Measurements from ENCODE around the gene CISD1. TPM values are rescaled to one million over a fixed set of nuclear protein-coding genes. Genes with fewer than 3 reads are reported as not detected.

The CISD1 gene
- total RNA-seq = 10 to 100 TPM; 13.8 to 30.0 TPM

GRCh38 chr10:58268946-58269781 is at the start of gene CISD1:
Gene CISD1 (plus strand): TSS chr10:58269162. CDS start chr10:58269274, 112 bp downstream.

GRCh38 chr10:58267713-58268453 is 1.1 kb upstream of the CISD1 start, which contains the start of gene IPMK:
Gene IPMK (minus strand): TSS chr10:58267894. CDS start chr10:58267611, 283 bp downstream.

GRCh38 chr10:58334817-58335305 is 65.9 kb downstream of the CISD1 start, which contains the start of gene UBE2D1:
Gene UBE2D1 (plus strand): TSS chr10:58335006. CDS start chr10:58335202, 196 bp downstream.

Other genes starting within 250 kb of the CISD1 start
- 1 to 10 TPM; 5.9 to 6.3 TPM for gene IPMK, start 1.3 kb upstream of the CISD1 start, total RNA-seq
- gene UBE2D1, start 65.8 kb downstream of the CISD1 start, total RNA-seq = 10 to 100 TPM in 1 of 2 donors, 1 to 10 TPM in 1; 9.6 to 14.3 TPM
- gene TFAM, start 116.2 kb downstream of the CISD1 start, total RNA-seq = 10 to 100 TPM; 17.9 to 35.6 TPM
- 1 to 10 TPM; 1.0 to 5.3 TPM for gene BICC1, start 243.7 kb downstream of the CISD1 start, total RNA-seq